HepG2 (cell line): Measurements from ENCODE around the gene CHSY3. TPM values are rescaled to one million over a fixed set of nuclear protein-coding genes. Genes with fewer than 3 reads are reported as not detected.

ENCODE experiments used
- ATAC-seq: fragments of 200-7000 bp; cut with Tn5 transposase; 3 replicates; pipeline ENCODE4 v1.9.1; 2020; ENCODE audit warnings: mild to moderate bottlenecking, moderate library complexity
- BruUV-seq: library from RNA; stranded (reverse); fragments of 400-500 nt; replicated peaks from 2 replicates; lab custom pipeline; 2021; lab: Mats Ljungman, UMichigan
- CTCF ChIA-PET: fragments of 300-600 bp; formaldehyde crosslinking; extraction: SDS; loops from one replicate; lab custom pipeline; 2021; ENCODE audit warnings: low total read pairs, inconsistent platforms, low intra/inter-chr PET ratio; lab: Yijun Ruan, JAX
- POLR2A ChIA-PET: fragments of 350-600 bp; sonication (Branson Sonifier 250); formaldehyde crosslinking; loops from one replicate; lab custom pipeline; 2020; ENCODE audit warnings: antibody characterized with exemption, inconsistent platforms; lab: Yijun Ruan, JAX
- DNase-seq: peaks from one replicate; pipeline ENCODE4 v3.0.0-alpha.2; 2015; ENCODE audit warnings: low spot score
- FAIRE-seq: peaks from 3 replicates; lab custom pipeline; 2011; peaks lifted over from hg19 to GRCh38; lab: Jason Lieb, UNC
- H2AFZ ChIP-seq: one replicate; pipeline ENCODE4 v1.6.1; 2011; ENCODE audit warnings: low read length, inconsistent platforms
- H3K27ac ChIP-seq: fragments of 300-600 bp; 3 replicates; pipeline ENCODE4 v1.8.0; 2011; ENCODE audit warnings: mixed run types, mild to moderate bottlenecking, mixed read lengths, low read length, inconsistent platforms; ENCODE audit not compliant: insufficient read depth; ENCODE audit errors: extremely low read length
- H3K27me3 ChIP-seq, 2 experiments: fragments of 200-600 bp in 1 of 2; 2 replicates in 1 of 2; 3 replicates in 1 of 2; pipeline versions ENCODE4 v1.6.0 to v1.8.0; 2011; ENCODE audit warnings: low read length in 2 of 2, mild to moderate bottlenecking in 2 of 2, moderate library complexity in 2 of 2, inconsistent platforms in 1 of 2; ENCODE audit not compliant: insufficient read depth in 2 of 2, control insufficient read depth in 1 of 2
- H3K36me3 ChIP-seq, 2 experiments: fragments of 200-600 bp in 1 of 2; replicated peaks in 1 of 2; 2 replicates in 1 of 2; 3 replicates in 1 of 2; pipeline versions ENCODE4 v1.5.1 to v1.8.0; 2011; ENCODE audit warnings: low read length in 2 of 2, inconsistent platforms in 1 of 2; ENCODE audit not compliant: insufficient read depth in 2 of 2, control insufficient read depth in 1 of 2
- H3K4me1 ChIP-seq: 2 replicates; pipeline ENCODE4 v1.5.1; 2012; ENCODE audit warnings: low read length, inconsistent platforms; ENCODE audit not compliant: insufficient read depth
- H3K4me2 ChIP-seq: 2 replicates; pipeline ENCODE4 v1.6.0; 2011; ENCODE audit warnings: low read depth, low read length, inconsistent platforms
- H3K4me3 ChIP-seq, 3 experiments: fragments of 200-600 bp in 1 of 3; sonication (generic), shearing (Covaris generic) in 1 of 3; replicated peaks in 1 of 3; 2 replicates each; pipeline ENCODE4 v1.5.1; 2011 to 2016; ENCODE audit warnings: low read length in 3 of 3, inconsistent platforms in 2 of 3, low read depth in 2 of 3, mild to moderate bottlenecking in 2 of 3, control low read depth in 1 of 3, mixed read lengths in 1 of 3; ENCODE audit not compliant: insufficient read depth in 1 of 3
- H3K79me2 ChIP-seq: one replicate; pipeline ENCODE4 v1.6.1; 2011; ENCODE audit warnings: low read length, inconsistent platforms; ENCODE audit not compliant: insufficient read depth
- H3K9ac ChIP-seq: 2 replicates; pipeline ENCODE4 v1.6.0; 2011; ENCODE audit warnings: mild to moderate bottlenecking, low read depth, low read length, inconsistent platforms; ENCODE audit not compliant: insufficient read depth
- H3K9me3 ChIP-seq: 2 replicates; pipeline ENCODE4 v1.5.1; 2012; ENCODE audit warnings: mild to moderate bottlenecking, low read length
- H4K20me1 ChIP-seq: 2 replicates; pipeline ENCODE4 v1.6.0; 2011; ENCODE audit warnings: inconsistent platforms, mild to moderate bottlenecking, low read length, moderate library complexity; ENCODE audit not compliant: insufficient read depth
- ESRRA ChIP-seq: sonication (generic); formaldehyde crosslinking; IDR thresholded peaks from 2 replicates; pipeline ENCODE4 v1.5.1; 2020; ENCODE audit warnings: mild to moderate bottlenecking, low read depth, missing genetic modification reagents
- HNRNPUL1 ChIP-seq: fragments of 200-400 bp; formaldehyde crosslinking; IDR thresholded peaks from 2 replicates; pipeline ENCODE4 v1.6.1; 2017; ENCODE audit warnings: low read depth, mild to moderate bottlenecking, low read length, moderate library complexity
- KLF12 ChIP-seq: sonication (generic); formaldehyde crosslinking; IDR thresholded peaks from 2 replicates; pipeline ENCODE4 v1.4.0; 2020; ENCODE audit warnings: missing genetic modification reagents, borderline replicate concordance
- PTBP1 ChIP-seq: fragments of 200-400 bp; formaldehyde crosslinking; IDR thresholded peaks from 2 replicates; pipeline ENCODE4 v1.6.1; 2018; ENCODE audit warnings: low read length, low read depth; ENCODE audit not compliant: poor library complexity, severe bottlenecking
- TRAFD1 ChIP-seq: sonication (generic); formaldehyde crosslinking; IDR thresholded peaks from 2 replicates; pipeline ENCODE4 v1.5.1; 2020; ENCODE audit warnings: missing genetic modification reagents, mild to moderate bottlenecking, borderline replicate concordance
- ZBTB1 ChIP-seq: sonication (generic); formaldehyde crosslinking; IDR thresholded peaks from 2 replicates; pipeline ENCODE4 v1.4.0; 2020; ENCODE audit warnings: missing genetic modification reagents, borderline replicate concordance
- ZNF83 ChIP-seq: sonication (generic); formaldehyde crosslinking; IDR thresholded peaks from 2 replicates; pipeline ENCODE4 v1.4.0; 2020; ENCODE audit warnings: missing genetic modification reagents, mild to moderate bottlenecking, borderline replicate concordance
- WGBS: methylation state at CpG from one replicate; pipeline ENCODE4 v1.1.6; 2017; ENCODE audit warnings: low lambda C conversion rate; 5-methylcytosine and 5-hydroxymethylcytosine counted together
- in situ Hi-C: cut with HindIII; loops from 2 replicates; pipeline ENCODE4 v1.10.0; 2017; ENCODE audit warnings: low pct_unique_long_range_greater_than_20kb; ENCODE audit not compliant: extremely low pct_ligation_motif_present
- intact Hi-C: fragments of 100-400 bp; cut with micrococcal nuclease; formaldehyde crosslinking; loops from one replicate; pipeline ENCODE4 v1.10.0; 2022; ENCODE audit not compliant: unreplicated experiment
- polyA plus RNA-seq, 8 experiments: library from polyadenylated mRNA; depleted of rRNA in 3 of 8; stranded (reverse) in 7 of 8; unstranded in 1 of 8; fragments of >200 nt; fragmentation: Illumina TruSeq in 4 of 8; extraction: Trizol in 4 of 8; gene quantifications; 2 replicates each; pipeline versions ENCODE4 v1.2.1 to v1.2.3, GENCODE V29; 2011 to 2016; ENCODE audit warnings: low read depth in 4 of 8, missing spikeins in 1 of 8, mixed read lengths in 1 of 8; ENCODE audit not compliant: insufficient read depth in 1 of 8
- total RNA-seq, 5 experiments: library from RNA; depleted of rRNA; stranded (reverse); fragments of >200 nt; fragmentation: Illumina TruSeq; extraction: Trizol; gene quantifications; 2 replicates each; pipeline ENCODE4 v1.2.3, GENCODE V29; 2016; ENCODE audit warnings: low read depth in 1 of 5
- TF ChIP-seq, protein P1 (sequence below): sonication (generic); formaldehyde crosslinking; conservative IDR thresholded peaks from 2 replicates; pipeline ENCODE4 v1.4.0; 2020; ENCODE audit warnings: missing genetic modification reagents
- TF ChIP-seq, protein P2 (sequence below): sonication (generic); formaldehyde crosslinking; IDR thresholded peaks from 2 replicates; pipeline ENCODE4 v1.4.0; 2020; ENCODE audit warnings: missing genetic modification reagents
- TF ChIP-seq, protein P3 (sequence below): sonication (generic); formaldehyde crosslinking; IDR thresholded peaks from 2 replicates; pipeline ENCODE4 v1.8.1; 2023; ENCODE audit warnings: mild to moderate bottlenecking, missing genetic modification reagents
- TF ChIP-seq, protein P4 (sequence below): sonication (generic); formaldehyde crosslinking; IDR thresholded peaks from 2 replicates; pipeline ENCODE4 v1.5.0; 2020; ENCODE audit warnings: missing genetic modification reagents, mild to moderate bottlenecking, borderline replicate concordance
- TF ChIP-seq, protein P5 (sequence below): sonication (generic); formaldehyde crosslinking; IDR thresholded peaks from 2 replicates; pipeline ENCODE4 v1.4.0; 2020; ENCODE audit warnings: mild to moderate bottlenecking, missing genetic modification reagents

CHSY3 gene
- total and polyA plus RNA-seq, 2 of the 13 experiments (the other 11 are each of a cell fraction or from before 2014, with no cell fraction given): 0.26 to 4.1 TPM

GRCh38 chr5:130159968-130160367, 255.7 kb downstream of the CHSY3 start:
- WGBS: 32% methylated on average over 3 of the region's 3 CpGs
- BruUV-seq: no TSS peak

More at GRCh38 chr5:130159968-130160367, 255.7 kb downstream of the CHSY3 start:
- in situ Hi-C loops: no loop called here
- CTCF ChIA-PET: no interaction called here
- Histone ChIP-seq H3K4me3 (no peak overlapping the region), H3K36me3 (no peaks in the 10 kb centered on the region), H3K9ac (no peak overlapping the region), H4K20me1 (no peaks in the 10 kb centered on the region), H3K27ac (no peak overlapping the region), H2AFZ (no peak overlapping the region), H3K79me2 (no peaks in the 10 kb centered on the region), H3K9me3 (no peaks in the 10 kb centered on the region), H3K4me1 (no peaks in the 10 kb centered on the region), H3K4me2 (no peak overlapping the region), H3K27me3 (no peaks in the 10 kb centered on the region)
- ATAC-seq: no peak
- FAIRE-seq: no peak
- intact Hi-C loops: no loop called here
- POLR2A ChIA-PET: no interaction called here
- no peak for DNase-seq
- no peak for TF ChIP-seq PTBP1
- TF ChIP-seq, protein P1, sequence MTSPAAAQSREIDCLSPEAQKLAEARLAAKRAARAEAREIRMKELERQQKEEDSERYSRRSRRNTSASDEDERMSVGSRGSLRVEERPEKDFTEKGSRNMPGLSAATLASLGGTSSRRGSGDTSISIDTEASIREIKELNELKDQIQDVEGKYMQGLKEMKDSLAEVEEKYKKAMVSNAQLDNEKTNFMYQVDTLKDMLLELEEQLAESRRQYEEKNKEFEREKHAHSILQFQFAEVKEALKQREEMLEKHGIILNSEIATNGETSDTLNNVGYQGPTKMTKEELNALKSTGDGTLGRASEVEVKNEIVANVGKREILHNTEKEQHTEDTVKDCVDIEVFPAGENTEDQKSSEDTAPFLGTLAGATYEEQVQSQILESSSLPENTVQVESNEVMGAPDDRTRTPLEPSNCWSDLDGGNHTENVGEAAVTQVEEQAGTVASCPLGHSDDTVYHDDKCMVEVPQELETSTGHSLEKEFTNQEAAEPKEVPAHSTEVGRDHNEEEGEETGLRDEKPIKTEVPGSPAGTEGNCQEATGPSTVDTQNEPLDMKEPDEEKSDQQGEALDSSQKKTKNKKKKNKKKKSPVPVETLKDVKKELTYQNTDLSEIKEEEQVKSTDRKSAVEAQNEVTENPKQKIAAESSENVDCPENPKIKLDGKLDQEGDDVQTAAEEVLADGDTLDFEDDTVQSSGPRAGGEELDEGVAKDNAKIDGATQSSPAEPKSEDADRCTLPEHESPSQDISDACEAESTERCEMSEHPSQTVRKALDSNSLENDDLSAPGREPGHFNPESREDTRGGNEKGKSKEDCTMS (CRISPR knock-in tag): no peak
- TF ChIP-seq ZBTB1 (CRISPR knock-in tag): no peak
- TF ChIP-seq, protein P2, sequence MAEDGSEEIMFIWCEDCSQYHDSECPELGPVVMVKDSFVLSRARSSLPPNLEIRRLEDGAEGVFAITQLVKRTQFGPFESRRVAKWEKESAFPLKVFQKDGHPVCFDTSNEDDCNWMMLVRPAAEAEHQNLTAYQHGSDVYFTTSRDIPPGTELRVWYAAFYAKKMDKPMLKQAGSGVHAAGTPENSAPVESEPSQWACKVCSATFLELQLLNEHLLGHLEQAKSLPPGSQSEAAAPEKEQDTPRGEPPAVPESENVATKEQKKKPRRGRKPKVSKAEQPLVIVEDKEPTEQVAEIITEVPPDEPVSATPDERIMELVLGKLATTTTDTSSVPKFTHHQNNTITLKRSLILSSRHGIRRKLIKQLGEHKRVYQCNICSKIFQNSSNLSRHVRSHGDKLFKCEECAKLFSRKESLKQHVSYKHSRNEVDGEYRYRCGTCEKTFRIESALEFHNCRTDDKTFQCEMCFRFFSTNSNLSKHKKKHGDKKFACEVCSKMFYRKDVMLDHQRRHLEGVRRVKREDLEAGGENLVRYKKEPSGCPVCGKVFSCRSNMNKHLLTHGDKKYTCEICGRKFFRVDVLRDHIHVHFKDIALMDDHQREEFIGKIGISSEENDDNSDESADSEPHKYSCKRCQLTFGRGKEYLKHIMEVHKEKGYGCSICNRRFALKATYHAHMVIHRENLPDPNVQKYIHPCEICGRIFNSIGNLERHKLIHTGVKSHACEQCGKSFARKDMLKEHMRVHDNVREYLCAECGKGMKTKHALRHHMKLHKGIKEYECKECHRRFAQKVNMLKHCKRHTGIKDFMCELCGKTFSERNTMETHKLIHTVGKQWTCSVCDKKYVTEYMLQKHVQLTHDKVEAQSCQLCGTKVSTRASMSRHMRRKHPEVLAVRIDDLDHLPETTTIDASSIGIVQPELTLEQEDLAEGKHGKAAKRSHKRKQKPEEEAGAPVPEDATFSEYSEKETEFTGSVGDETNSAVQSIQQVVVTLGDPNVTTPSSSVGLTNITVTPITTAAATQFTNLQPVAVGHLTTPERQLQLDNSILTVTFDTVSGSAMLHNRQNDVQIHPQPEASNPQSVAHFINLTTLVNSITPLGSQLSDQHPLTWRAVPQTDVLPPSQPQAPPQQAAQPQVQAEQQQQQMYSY (CRISPR knock-in tag): no peak
- TF ChIP-seq, protein P3, sequence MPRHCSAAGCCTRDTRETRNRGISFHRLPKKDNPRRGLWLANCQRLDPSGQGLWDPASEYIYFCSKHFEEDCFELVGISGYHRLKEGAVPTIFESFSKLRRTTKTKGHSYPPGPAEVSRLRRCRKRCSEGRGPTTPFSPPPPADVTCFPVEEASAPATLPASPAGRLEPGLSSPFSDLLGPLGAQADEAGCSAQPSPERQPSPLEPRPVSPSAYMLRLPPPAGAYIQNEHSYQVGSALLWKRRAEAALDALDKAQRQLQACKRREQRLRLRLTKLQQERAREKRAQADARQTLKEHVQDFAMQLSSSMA: no peak
- no peak for TF ChIP-seq HNRNPUL1
- no peak for TF ChIP-seq ESRRA (CRISPR knock-in tag)
- no peak for TF ChIP-seq KLF12
- no peak for TF ChIP-seq ZNF83 (CRISPR knock-in tag)
- TF ChIP-seq, protein P4, sequence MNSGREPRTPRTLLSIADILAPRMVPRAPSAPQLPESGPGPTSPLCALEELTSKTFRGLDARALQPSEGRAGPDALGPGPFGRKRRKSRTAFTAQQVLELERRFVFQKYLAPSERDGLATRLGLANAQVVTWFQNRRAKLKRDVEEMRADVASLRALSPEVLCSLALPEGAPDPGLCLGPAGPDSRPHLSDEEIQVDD (CRISPR knock-in tag): no peak
- no peak for TF ChIP-seq TRAFD1
- TF ChIP-seq, protein P5, sequence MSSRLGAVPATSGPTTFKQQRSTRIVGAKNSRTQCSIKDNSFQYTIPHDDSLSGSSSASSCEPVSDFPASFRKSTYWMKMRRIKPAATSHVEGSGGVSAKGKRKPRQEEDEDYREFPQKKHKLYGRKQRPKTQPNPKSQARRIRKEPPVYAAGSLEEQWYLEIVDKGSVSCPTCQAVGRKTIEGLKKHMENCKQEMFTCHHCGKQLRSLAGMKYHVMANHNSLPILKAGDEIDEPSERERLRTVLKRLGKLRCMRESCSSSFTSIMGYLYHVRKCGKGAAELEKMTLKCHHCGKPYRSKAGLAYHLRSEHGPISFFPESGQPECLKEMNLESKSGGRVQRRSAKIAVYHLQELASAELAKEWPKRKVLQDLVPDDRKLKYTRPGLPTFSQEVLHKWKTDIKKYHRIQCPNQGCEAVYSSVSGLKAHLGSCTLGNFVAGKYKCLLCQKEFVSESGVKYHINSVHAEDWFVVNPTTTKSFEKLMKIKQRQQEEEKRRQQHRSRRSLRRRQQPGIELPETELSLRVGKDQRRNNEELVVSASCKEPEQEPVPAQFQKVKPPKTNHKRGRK (CRISPR knock-in tag): no peak
